HepG2 (cell line): ENCODE data around the gene HOXC11.

Experiments used
- CHD2 ChIP-seq: IDR thresholded peaks from 2 replicates; pipeline ENCODE4 v1.6.1; 2011; ENCODE audit warnings: low read depth, low read length, improper control_type of control experiment
- CREB1 ChIP-seq, 2 experiments: fragments of 450-650 bp in 1 of 2; IDR thresholded peaks; 2 replicates each; pipeline ENCODE4 v1.6.1; 2016 to 2017; ENCODE audit warnings: control low read depth in 1 of 2, mild to moderate bottlenecking in 1 of 2, missing compliant biosample characterization in 1 of 2, missing genetic modification characterization in 1 of 2
- CTCF ChIP-seq: sonication (generic); formaldehyde crosslinking; IDR thresholded peaks from 2 replicates; pipeline ENCODE4 v1.5.0; 2020; ENCODE audit warnings: mild to moderate bottlenecking, missing genetic modification reagents, moderate library complexity
- EZH2 ChIP-seq: conservative IDR thresholded peaks from 2 replicates; pipeline ENCODE4 v1.6.1; 2012; ENCODE audit warnings: mild to moderate bottlenecking, low read depth, low read length, moderate library complexity
- GABPA ChIP-seq, 2 experiments: IDR thresholded peaks; 2 replicates each; pipeline ENCODE4 v1.6.1; 2011 to 2016; ENCODE audit warnings: low read depth in 2 of 2, low read length in 1 of 2, missing biosample characterization in 1 of 2, missing genetic modification characterization in 1 of 2
- NFYB ChIP-seq: sonication (generic); formaldehyde crosslinking; IDR thresholded peaks from 2 replicates; pipeline ENCODE4 v1.4.0; 2020; ENCODE audit warnings: missing genetic modification reagents
- POGK ChIP-seq: sonication (generic); formaldehyde crosslinking; conservative IDR thresholded peaks from 2 replicates; pipeline ENCODE4 v1.8.0; 2022; ENCODE audit warnings: mild to moderate bottlenecking, moderate library complexity, missing genetic modification reagents
- POLR2AphosphoS5 ChIP-seq: IDR thresholded peaks from 2 replicates; pipeline ENCODE4 v1.6.1; 2012; ENCODE audit warnings: low read depth, low read length
- SAP130 ChIP-seq: IDR thresholded peaks from 2 replicates; pipeline ENCODE4 v1.6.1; 2016; ENCODE audit warnings: low read depth
- TF ChIP-seq, protein P1 (sequence below): sonication (generic); formaldehyde crosslinking; IDR thresholded peaks from 2 replicates; pipeline ENCODE4 v1.4.0; 2020; ENCODE audit warnings: missing genetic modification reagents

DNA sequence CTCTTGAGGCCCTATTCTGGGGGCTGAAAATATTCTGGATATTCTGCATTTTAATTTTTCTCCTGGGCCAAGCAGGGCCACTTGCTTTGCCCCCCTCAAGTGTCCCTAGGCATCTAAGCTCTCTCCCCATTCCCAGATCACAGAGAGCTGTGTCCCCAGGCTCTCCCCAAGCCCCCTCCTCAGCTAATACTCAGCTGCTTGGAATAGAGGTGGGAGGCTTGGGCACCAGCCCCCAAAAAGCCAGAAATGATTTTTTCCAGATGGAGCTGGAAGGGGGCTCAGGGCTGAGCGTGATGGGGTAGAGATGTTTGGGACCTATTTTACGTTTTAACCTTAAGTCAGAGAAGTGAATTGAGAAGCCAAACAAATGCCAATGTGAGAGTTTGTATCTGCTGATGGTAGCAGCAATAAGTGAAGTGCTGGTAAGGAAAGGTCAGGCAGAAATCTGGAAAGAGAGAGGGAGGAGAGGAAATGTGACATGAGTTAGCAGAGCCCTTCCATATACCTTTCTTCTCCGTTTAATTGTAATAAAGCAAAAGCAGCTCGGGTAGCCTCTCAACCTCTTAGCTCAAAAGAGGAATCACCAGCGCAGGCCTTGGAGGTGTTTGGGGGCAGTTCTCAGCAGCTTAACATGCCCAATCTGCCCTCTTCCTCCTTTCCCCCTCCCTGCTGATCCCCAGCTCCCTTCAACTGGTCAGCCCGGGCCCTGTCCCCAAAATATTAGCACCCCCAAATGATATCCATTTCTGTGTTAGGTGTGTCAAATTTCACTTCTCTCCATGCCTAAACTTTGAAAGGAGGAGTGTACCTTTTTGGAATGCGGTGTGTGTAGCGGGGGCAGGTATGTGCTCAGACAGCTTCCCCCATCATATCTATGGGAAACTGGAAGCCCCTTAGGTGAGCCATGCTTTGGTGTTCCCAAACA lies 50.3 kb downstream of the HOXC11 start:
- no peak for TF ChIP-seq SAP130
- no peak for TF ChIP-seq GABPA (IDR thresholded peaks at IDR 0.05; ENCODE audit: low read depth, low read length)
- TF ChIP-seq GABPA (CRISPR knock-in tag; IDR thresholded peaks at IDR 0.05; ENCODE audit: low read depth) = no peak
- no peak for TF ChIP-seq CREB1 (IDR thresholded peaks at IDR 0.05)
- no peak for TF ChIP-seq CREB1 (CRISPR knock-in tag; IDR thresholded peaks at IDR 0.05)
- no peak for TF ChIP-seq NFYB (CRISPR knock-in tag)
- TF ChIP-seq CTCF (CRISPR knock-in tag) = no peak
- no peak for TF ChIP-seq POGK (CRISPR knock-in tag)
- TF ChIP-seq POLR2AphosphoS5 = no peak
- TF ChIP-seq, protein P1, sequence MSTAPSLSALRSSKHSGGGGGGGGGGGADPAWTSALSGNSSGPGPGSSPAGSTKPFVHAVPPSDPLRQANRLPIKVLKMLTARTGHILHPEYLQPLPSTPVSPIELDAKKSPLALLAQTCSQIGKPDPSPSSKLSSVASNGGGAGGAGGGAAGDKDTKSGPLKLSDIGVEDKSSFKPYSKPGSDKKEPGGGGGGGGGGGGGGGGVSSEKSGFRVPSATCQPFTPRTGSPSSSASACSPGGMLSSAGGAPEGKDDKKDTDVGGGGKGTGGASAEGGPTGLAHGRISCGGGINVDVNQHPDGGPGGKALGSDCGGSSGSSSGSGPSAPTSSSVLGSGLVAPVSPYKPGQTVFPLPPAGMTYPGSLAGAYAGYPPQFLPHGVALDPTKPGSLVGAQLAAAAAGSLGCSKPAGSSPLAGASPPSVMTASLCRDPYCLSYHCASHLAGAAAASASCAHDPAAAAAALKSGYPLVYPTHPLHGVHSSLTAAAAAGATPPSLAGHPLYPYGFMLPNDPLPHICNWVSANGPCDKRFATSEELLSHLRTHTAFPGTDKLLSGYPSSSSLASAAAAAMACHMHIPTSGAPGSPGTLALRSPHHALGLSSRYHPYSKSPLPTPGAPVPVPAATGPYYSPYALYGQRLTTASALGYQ (CRISPR knock-in tag) = no peak
- no peak for TF ChIP-seq CHD2
- TF ChIP-seq EZH2 = no peak
